ENCODE measurements around the gene CDC27.
"Not testable (repeated sequence)": the region's sequence is repeated elsewhere in the genome, so short reads cannot be mapped to it uniquely, and the experiment has no call there.

The CDC27 gene

DNA sequence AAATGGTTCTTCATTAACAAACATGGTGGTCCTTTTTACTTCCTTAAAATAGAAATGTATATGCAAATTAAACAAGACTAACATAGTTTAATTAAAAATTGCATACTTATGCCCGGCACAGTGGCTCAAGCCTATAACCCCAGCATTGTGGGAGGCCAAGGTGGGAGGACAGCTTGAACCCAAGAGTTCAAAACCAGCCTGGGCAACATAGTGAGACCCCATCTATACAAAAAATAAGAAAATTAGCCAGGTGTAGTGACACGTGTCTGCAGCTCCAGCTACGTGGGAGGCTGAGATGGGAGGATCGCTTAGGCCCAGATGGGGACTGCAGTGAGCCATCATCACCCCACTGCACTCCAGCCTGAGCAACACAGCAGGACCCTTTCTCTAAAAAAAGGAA, 18.4 kb downstream of the CDC27 start:
- no peak overlapping the region for H3K4me3 ChIP-seq (ENCODE audit: low read length)

DNA sequence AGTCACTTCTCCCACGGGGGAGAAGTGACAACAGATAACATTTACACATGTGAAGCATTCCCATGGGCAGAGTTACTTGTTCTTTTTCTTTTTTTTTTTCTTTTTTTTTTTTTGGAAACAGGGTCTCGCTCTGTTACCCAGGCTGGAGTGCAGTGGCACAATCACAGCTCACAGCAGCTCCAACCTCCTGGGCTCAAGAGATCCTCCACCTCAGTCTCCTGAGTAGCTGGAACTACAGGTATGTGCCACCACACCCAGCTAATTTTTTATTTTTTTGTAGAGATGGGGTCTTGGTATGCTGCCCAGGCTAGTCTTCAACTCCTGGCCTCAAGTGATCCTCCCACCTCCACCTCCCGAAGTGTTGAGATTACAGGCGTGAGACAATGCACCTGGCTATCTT, 20.2 kb downstream of the CDC27 start:
- DNase-seq (ENCODE audit: low read depth, low spot score); H3K4me3 ChIP-seq (ENCODE audit: low read length): not testable (repeated sequence)

More for the DNA sequence above, 18.4 kb downstream of the CDC27 start:
- DNase-seq (ENCODE audit: low read depth, low spot score) = no peak

DNA sequence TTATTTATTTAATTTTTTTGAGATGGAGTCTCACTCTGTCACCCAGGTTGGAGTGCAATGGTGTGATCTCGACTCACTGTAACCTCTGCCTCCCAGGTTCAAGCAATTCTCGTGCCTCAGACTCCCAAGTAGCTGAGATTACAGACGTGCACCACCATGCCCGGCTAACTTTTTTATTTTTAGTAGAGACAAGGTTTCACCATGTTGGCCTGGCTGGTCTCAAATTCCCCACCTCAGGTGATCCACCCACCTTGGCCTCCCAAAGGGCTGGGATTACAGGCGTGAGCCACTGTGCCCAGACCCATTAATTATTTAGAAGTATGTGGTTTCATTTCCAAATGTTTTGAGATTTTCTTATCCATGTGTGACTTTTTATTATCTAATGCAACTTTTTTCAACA, 22.2 kb downstream of the CDC27 start:
- not testable (repeated sequence) for DNase-seq (ENCODE audit: low read depth, low spot score); H3K4me3 ChIP-seq (ENCODE audit: low read length)

DNA sequence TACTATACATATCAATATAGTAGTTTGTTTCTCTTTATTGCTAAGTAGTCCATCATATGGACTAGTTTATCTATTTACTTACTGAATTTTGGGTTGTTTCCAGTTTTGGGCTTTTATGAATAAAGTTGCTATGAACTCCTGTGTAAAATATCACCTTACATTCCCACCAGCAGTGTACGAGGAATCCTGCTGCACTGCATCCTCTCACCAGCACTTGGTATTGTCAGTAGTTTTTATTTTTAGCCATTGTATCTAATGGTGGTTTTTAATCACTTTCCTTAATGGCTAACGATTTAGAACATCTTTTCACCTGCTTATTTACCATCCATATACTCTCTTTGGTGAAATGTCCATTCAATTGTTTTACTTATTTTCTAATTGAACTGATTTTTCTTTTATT, 24.0 kb downstream of the CDC27 start:
- no peak overlapping the region for H3K4me3 ChIP-seq (ENCODE audit: low read length)
- no peak for DNase-seq (ENCODE audit: low read depth, low spot score)

DNA sequence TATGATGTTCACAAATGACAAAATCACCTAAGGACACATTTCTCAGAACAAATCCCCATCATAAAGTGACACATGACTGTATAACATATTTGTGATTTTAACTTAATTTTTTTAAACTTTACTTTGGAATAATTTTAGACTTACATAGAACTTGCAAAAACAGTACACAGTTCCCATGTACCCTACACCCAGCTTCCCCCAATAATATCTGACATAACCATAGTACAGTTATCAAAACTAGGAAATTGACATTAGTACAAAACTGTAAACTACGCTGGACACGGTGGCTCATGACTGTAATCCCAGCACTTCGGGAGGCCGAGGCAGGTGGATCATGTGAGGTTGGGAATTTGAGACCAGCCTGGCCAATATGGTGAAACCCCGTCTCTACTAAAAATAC, 24.8 kb downstream of the CDC27 start:
- H3K4me3 ChIP-seq (ENCODE audit: low read length) = no peak overlapping the region
- DNase-seq (ENCODE audit: low read depth, low spot score) = no peak

DNA sequence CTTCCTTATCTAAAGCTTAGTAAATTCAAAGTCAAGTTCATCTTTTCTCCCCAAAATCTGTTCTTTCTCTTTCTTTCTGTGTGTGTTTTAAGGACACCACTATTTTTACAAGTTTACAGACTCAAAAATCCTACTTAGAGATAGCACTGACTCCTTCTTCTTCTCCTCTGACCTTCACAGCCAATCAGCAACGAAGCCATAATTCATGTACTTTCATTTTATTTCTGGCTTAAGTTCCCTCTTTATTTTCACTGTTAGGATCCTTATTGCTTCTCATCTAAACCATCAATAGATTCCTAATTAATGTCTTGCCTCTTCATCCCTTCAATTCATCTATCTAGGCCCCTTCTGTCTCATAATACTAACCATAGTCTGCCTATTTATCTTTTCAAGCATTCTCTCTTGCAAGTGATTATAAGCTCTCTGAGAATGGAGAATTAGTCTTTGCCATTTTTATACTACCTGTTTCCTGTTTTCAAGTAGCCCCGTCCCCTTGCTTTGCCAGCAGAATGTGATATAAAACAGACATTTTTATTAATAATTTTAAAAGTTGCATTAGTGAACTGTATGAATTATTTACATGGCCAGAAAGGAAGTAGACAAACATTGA, 27.0 kb downstream of the CDC27 start:
- DNase-seq (ENCODE audit: low read depth, low spot score) = no peak
- no peak overlapping the region for H3K4me3 ChIP-seq (ENCODE audit: low read length)

DNA sequence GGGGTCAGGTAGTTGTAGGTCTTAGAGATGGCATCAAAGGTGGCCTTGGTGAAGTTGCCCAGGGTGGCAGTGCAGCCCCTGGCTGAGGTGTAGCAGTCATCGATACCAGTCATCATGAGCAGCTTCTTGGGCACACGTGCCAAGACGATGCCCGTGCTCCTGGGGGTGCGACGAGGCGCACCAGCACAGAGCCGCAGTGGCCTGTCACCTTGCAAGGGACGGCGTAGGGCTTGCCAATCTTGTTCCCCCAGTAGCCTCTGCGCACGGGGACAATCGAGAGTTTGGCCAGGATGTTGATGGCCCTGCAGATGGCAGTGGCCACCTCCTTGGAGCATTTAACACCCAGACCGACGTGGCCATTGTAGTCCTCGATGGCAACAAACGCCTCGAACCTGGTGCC, 29.8 kb downstream of the CDC27 start:
- H3K4me3 ChIP-seq (ENCODE audit: low read length) = no peak overlapping the region
- DNase-seq (ENCODE audit: low read depth, low spot score) = no peak

DNA sequence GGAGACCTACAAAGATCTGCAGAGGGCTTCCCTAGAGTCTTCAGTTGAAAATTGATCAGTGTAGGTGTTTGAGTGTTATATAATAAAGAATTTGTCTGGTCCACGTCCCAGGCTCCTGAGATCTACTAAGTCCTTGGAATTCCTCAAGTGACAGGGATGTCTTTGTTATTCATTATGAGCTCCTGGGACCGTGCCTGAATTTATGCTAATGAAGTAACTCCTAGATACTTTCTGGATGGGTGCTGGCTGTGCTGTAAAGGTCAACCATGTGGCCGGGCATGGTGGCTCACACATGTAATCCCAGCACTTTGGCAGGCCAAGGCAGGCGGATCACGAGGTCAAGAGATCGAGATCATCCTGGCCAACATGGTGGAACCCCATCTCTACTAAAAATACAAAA, 43.7 kb downstream of the CDC27 start:
- no peak for DNase-seq (ENCODE audit: low read depth, low spot score)

DNA sequence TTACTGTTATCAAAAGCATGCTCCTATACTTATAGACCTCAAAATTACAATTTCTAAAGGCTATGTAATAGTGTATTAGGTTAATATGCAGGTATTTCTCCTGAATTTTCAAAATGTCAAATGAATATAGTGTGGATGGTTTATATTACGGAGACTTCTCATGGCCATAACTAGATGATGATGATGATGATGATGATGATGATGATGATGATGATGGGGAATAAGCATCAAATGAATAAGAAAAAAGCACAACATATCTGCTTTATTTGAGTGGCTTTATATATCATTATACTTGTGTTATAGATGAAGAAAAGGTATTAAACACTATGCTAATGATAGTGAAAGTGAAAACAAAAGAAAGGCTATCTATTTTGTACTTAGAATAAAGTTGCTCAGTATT, 53.9 kb downstream of the CDC27 start:
- H3K4me3 ChIP-seq (ENCODE audit: low read length) = no peak overlapping the region

More for the DNA sequence above, 43.7 kb downstream of the CDC27 start:
- no peak overlapping the region for H3K4me3 ChIP-seq (ENCODE audit: low read length)

DNA sequence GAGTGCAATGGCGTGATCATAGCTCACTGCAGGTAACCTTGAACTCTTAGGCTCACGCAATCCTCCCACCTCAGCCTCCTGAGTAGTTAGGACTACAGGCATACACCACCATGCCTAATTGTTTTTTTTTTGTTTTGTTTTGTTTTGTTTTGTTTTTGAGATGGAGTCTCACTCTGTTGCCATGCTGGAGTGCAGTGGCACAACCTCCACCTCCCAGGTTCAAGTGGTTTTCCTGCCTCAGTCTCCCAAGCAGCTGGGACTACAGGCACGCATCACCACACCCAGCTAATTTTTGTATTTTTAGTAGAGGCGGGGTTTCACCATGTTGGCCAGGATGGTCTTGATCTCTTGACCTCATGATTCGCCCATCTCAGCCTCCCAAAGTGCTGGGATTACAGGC, 54.7 kb downstream of the CDC27 start:
- DNase-seq (ENCODE audit: low read depth, low spot score); H3K4me3 ChIP-seq (ENCODE audit: low read length): not testable (repeated sequence)

More for the DNA sequence above, 53.9 kb downstream of the CDC27 start:
- no peak for DNase-seq (ENCODE audit: low read depth, low spot score)

DNA sequence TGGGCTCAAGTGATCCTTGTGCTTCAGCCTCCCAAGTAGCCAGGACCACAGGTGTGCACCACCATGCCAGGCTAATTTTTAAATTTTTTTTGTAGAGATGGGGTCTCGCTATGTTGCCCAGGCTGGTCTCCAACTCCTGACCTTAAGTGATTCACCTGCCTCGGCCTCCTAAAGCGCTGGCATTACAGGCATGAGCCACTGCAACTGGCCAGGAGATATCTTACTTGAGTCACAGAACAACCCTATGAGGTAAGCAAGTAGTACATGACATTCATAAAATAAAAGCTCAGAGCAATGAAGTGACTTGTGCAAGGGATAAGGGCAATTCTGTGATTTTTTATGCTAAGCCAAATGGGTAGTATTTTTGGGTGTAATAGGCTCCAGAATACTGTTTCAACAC, 57.3 kb downstream of the CDC27 start:
- no peak for DNase-seq (ENCODE audit: low read depth, low spot score)
- no peak overlapping the region for H3K4me3 ChIP-seq (ENCODE audit: low read length)

DNA sequence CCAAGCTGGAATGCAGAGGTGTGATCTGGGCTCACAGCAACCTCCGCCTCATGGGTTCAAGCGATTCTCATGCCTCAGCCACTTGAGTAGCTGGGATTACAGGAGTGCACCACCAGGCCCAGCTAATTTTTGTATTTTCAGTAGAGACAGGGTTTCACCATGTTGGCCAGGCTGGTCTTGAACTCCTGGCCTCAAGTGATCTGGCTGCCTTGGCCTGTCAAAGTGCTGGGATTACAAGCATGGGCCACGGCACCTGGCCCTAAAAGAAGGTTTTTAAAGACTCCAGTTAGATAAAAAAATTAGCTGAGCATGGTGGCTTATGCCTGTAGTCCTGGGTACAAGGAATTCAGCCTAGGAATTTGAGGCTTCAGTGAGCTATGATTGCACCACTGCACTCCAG, 62.3 kb downstream of the CDC27 start:
- DNase-seq (ENCODE audit: low read depth, low spot score) = not testable (repeated sequence)

DNA sequence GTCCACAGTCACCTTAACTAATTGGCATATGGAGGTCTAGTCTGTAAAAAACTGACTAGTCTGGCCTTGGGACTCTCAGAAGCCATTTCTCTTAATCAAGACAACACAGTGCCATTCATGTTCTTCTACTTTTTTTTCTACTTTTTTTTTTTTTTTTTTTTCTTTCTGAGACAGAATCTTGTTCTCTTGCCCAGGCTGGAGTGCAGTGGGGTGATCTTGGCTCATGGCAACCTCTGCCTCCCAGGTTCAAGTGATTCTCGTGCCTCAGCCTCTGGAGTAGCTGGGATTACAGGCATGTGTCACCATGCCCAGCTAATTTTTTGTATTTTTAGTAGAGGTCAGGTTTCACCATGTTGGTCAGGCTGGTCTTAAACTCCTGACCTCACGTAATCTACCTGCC, 65.8 kb downstream of the CDC27 start:
- H3K4me3 ChIP-seq (ENCODE audit: low read length); DNase-seq (ENCODE audit: low read depth, low spot score): not testable (repeated sequence)

More for the DNA sequence above, 62.3 kb downstream of the CDC27 start:
- H3K4me3 ChIP-seq (ENCODE audit: low read length) = not testable (repeated sequence)

DNA sequence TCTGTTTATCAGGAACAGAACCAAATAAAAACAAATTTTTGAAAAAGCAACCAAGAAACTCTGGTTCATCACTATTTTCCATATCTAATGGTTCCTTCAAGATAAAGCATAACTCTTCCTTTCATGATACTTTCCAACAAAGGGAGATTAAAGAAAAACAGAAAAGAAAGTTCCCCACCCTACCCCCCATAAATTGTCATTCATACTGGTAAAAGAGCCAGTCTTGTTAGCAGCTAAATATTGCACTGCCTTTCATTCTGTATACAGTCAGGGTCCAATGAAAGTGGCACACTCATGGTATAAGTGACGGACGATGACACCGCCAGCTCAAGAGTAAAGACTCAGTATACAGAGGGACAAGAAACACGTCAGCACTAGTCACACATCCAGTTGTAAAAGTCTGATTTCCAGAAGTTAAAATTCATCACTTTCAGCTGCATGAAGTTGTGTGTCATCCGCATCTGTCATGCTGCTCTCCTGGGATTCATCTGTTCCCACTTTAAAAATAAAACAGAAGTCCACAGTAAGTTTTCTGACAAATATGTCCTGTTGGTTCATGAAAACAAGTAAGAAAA, 68.5 kb downstream of the CDC27 start:
- H3K4me3 ChIP-seq (ENCODE audit: low read length) = no peak overlapping the region
- DNase-seq (ENCODE audit: low read depth, low spot score) = no peak

DNA sequence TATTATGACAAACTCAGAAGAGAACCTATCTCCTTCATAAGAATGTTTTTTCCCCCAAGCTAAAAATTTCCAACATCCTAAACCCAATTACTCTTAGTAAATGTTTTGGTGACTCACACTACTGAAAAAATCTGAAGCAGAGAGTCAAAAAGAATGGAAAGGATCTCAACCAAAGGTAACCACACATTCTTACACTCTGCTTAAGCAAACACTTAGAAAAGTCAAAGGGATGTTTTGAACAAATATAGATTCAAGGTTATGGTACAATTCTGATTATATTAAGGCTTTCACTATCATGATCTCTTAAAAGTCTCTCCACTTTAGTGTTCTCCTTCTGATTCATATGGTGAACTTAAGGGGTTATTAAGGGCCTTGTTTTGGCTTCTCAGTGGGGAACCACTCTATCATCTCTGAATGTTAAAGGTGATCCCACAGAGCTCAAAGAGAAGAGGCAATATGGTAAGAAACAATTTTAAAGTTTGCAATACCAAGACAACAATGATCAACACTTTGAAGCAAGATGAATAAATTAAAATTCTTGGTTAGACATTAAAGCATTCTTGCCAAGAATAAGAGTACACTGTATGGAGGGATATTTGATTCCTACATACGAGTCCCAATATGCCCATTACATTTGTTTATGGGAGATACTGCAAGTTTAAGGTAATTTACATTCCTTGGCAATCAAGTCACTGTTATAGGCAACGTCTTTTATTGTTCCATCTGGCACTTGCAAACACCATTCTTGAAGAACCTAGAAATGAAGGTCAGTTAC, 69.2 kb downstream of the CDC27 start:
- DNase-seq (ENCODE audit: low read depth, low spot score) = no peak

DNA sequence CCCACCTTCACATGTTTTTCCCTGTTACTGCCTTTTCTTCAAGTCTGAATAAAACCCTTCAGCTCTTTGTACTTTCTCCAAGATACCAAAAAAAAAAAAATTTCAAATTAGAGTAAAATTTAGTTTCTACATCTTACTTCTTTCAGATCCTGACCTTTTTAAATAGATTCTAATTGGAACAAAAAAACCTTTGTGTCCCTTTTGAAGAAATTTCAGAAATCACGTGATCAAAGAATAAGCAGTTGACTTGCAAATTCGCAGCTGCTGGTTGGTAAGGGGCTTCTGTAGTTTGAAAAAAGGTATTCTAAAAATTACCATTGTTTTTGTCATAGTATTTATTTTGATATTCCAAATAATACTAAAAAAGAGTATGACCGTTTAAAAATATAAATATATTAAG, 71.7 kb downstream of the CDC27 start:
- no peak overlapping the region for H3K4me3 ChIP-seq (ENCODE audit: low read length)
- DNase-seq (ENCODE audit: low read depth, low spot score) = no peak

More for the DNA sequence above, 69.2 kb downstream of the CDC27 start:
- H3K4me3 ChIP-seq (ENCODE audit: low read length) = no peak overlapping the region

DNA sequence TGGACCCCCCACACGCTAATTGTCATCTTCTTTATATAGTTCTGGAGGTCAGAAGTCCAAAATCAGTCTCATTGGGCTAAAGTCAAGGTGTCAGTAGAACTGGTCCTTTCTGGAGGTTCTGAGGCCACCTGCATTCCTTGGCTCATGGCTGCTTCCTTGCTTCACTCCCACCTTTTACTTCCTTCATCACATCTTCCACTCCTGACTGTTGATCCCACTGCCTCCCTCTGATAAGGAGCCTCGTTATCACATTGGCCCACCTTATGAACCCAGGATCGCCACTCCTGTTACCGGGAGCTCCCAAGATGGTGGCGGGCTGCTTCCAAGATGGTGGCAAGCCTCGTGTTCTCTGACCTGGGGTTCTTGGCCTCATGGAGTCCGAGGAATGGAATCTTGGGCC, 83.0 kb downstream of the CDC27 start:
- no peak for DNase-seq (ENCODE audit: low read depth, low spot score)
- H3K4me3 ChIP-seq (ENCODE audit: low read length) = no peak overlapping the region

DNA sequence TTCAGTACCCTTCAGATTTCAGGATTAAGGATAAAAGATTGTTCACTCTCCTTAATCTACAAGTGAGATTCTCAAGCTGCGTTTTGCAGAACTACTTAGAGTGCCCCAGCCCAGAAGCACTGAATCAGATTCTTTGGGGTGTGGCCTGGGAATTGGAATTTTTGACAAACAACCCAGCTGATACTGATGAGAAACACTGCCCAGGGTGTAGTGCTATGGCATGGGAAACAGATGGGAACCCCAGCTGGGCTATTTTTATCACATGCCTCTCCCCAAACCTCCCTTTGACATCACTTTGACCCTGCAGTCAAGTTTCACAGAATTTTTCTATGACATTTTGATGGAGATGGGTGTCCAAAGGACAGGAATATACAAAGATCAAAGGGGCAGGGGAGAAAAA, 83.8 kb downstream of the CDC27 start:
- H3K4me3 ChIP-seq (ENCODE audit: low read length); DNase-seq (ENCODE audit: low read depth, low spot score): not testable (repeated sequence)

DNA sequence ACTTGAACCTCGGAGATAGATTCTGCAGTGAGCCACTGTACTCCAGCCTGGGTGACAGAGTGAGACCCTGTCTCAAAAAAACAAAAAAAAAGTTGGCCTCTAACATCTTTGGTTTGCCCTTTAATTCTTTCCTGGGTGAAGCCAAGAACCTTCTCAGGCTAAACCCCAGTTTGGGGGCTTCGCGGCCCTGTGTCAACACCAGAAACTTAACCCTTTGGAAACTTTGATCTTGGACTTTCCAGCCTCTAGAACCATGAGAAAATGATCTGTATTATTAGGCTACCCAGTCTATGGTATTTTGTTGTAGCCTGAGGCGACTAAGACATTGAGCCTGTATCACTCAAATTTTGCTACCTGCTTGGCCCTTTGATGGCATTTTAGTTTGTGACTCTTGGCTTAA, 86.2 kb downstream of the CDC27 start:
- no peak for DNase-seq (ENCODE audit: low read depth, low spot score)
- H3K4me3 ChIP-seq (ENCODE audit: low read length) = no peak overlapping the region

DNA sequence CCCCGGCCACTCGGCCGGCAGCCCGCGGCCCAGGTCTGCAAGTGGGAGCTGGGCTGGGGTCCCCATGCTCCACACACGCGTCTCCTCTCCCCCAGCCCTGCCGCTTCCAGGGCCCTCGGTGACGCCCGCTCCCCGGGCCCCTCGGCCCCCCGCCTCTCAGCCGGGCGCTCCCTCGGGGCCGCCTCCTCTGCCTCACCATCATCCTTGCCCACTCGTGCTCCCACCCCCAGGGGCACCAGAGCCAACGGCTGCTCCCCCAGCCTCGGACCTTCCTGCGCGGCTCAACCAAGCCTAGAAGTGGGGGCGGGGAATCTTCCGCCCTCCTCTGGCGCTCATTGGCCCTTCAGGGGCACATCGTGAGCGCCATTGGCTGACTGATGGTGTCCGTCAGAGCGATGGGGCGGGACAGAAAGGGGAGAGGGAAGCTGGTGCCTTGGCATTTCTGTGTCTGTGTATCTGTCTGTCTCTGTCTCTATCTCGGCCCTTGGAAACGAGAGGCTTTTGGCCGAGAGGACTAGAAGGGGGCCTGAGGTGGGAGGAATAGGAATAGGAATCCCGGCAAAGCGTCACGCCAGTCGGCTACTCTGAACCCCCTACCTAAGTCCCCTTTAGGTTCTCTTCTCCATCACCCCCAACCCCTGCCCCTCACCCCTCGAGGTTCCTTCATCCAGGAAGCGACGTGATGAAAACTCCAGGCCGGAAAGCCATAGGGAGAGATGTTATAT, 88.9 kb downstream of the CDC27 start:
- peak overlapping the region; percentile 56 for H3K4me3 ChIP-seq (ENCODE audit: low read length)
- DNase-seq (ENCODE audit: low read depth, low spot score) = peak; percentile 75
